ENCODE data around the gene PLD3.

Gene PLD3

DNA sequence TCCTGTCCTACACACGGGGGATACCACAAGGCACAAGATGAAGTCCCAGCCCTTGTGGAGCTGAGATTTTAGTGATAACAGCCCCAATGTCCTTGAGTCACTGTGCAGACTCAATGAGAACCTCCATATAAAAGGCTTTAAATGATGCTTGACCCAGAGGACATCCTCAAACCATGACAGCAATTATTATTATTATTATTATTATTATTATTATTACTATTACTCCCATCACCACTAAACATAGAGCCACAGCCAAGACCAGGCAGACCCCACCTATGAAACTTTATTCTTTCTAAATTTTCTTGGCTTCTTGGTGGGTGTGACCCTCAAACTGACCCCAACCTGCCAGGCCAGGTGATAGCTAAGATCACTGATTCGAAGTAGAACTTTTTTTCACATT lies 11.4 kb upstream of the PLD3 start:
- Histone ChIP-seq H3K4me3 (replicated peaks; ENCODE audit: insufficient read depth, low read length) (no peak overlapping the region), H3K27ac (replicated peaks) (no peak overlapping the region), H3K27me3 (ENCODE audit: insufficient read depth, poor library complexity, severe bottlenecking) (no peaks in the 10 kb centered on the region)
- no peak for TF ChIP-seq SPI1 (IDR thresholded peaks at IDR 0.05; ENCODE audit: borderline replicate concordance, low read depth)
- TF ChIP-seq, protein P1, sequence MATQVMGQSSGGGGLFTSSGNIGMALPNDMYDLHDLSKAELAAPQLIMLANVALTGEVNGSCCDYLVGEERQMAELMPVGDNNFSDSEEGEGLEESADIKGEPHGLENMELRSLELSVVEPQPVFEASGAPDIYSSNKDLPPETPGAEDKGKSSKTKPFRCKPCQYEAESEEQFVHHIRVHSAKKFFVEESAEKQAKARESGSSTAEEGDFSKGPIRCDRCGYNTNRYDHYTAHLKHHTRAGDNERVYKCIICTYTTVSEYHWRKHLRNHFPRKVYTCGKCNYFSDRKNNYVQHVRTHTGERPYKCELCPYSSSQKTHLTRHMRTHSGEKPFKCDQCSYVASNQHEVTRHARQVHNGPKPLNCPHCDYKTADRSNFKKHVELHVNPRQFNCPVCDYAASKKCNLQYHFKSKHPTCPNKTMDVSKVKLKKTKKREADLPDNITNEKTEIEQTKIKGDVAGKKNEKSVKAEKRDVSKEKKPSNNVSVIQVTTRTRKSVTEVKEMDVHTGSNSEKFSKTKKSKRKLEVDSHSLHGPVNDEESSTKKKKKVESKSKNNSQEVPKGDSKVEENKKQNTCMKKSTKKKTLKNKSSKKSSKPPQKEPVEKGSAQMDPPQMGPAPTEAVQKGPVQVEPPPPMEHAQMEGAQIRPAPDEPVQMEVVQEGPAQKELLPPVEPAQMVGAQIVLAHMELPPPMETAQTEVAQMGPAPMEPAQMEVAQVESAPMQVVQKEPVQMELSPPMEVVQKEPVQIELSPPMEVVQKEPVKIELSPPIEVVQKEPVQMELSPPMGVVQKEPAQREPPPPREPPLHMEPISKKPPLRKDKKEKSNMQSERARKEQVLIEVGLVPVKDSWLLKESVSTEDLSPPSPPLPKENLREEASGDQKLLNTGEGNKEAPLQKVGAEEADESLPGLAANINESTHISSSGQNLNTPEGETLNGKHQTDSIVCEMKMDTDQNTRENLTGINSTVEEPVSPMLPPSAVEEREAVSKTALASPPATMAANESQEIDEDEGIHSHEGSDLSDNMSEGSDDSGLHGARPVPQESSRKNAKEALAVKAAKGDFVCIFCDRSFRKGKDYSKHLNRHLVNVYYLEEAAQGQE (IDR thresholded peaks at IDR 0.05; ENCODE audit: insufficient replicate concordance, low read depth) = no peak
- no peak for TF ChIP-seq CTCF (IDR thresholded peaks at IDR 0.05; ENCODE audit: insufficient read depth, low read length)
- TF ChIP-seq POLR2AphosphoS5 (IDR thresholded peaks at IDR 0.05; ENCODE audit: low read depth) = no peak
- TF ChIP-seq GABPA (IDR thresholded peaks at IDR 0.05; ENCODE audit: low read depth) = no peak
- no peak for DNase-seq (ENCODE audit: low read depth in 1 of 2, low spot score in 1 of 2)

GRCh38 chr19:40337594-40337993 lies 10.9 kb upstream of the PLD3 start:
- H3K27ac ChIP-seq (replicated peaks) = no peak overlapping the region
- H3K27me3 ChIP-seq (ENCODE audit: insufficient read depth, poor library complexity, severe bottlenecking) = no peaks in the 10 kb centered on the region
- no peak for DNase-seq (ENCODE audit: low read depth in 1 of 2, low spot score in 1 of 2)
- TF ChIP-seq GABPA (IDR thresholded peaks at IDR 0.05; ENCODE audit: low read depth) = no peak
- no peak for TF ChIP-seq POLR2AphosphoS5 (IDR thresholded peaks at IDR 0.05; ENCODE audit: low read depth)
- no peak for TF ChIP-seq CTCF (IDR thresholded peaks at IDR 0.05; ENCODE audit: insufficient read depth, low read length)
- no peak for TF ChIP-seq SPI1 (IDR thresholded peaks at IDR 0.05; ENCODE audit: borderline replicate concordance, low read depth)
- TF ChIP-seq, protein P1 (IDR thresholded peaks at IDR 0.05; ENCODE audit: insufficient replicate concordance, low read depth) = no peak
- H3K4me3 ChIP-seq (replicated peaks; ENCODE audit: insufficient read depth, low read length) = no peak overlapping the region

DNA sequence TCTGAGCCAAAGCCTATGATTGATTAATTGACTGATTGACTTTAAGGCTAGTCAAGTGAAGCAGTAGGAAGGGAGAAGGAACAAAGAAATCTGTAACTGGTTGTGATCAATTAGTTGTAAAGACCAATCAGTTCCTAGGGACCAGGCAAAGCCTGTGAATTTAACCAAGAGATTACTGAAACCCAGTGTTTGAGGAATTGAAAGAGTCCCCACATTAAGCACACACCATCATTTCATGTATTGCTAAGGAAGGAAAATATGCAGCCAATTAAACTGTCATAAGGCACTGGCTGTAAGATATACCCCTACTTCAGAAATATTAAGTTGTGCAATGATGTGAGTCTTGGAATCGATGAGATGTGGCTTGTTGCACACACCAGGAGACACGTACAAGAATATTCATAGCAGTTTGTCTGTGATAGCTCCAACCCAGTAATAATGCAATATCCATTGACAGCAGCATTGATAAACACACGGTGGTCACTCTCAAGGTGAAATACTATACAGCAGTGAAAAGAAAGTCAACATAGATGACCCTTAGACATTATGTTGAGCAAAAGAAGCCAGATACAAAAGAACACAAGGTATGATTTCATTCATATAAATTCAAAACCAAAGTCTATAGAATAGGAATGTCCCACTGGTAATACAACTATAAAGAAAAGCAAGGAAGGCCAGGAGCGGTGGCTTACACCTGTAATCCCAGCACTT lies 9.3 kb upstream of the PLD3 start:
- Histone ChIP-seq H3K27ac (replicated peaks) (no peak overlapping the region), H3K4me3 (replicated peaks; ENCODE audit: insufficient read depth, low read length) (no peak overlapping the region), H3K27me3 (ENCODE audit: insufficient read depth, poor library complexity, severe bottlenecking) (no peaks in the 10 kb centered on the region)
- TF ChIP-seq GABPA (IDR thresholded peaks at IDR 0.05; ENCODE audit: low read depth) = no peak
- no peak for TF ChIP-seq CTCF (IDR thresholded peaks at IDR 0.05; ENCODE audit: insufficient read depth, low read length)
- no peak for TF ChIP-seq POLR2AphosphoS5 (IDR thresholded peaks at IDR 0.05; ENCODE audit: low read depth)
- no peak for TF ChIP-seq SPI1 (IDR thresholded peaks at IDR 0.05; ENCODE audit: borderline replicate concordance, low read depth)
- TF ChIP-seq, protein P1 (IDR thresholded peaks at IDR 0.05; ENCODE audit: insufficient replicate concordance, low read depth) = no peak
- DNase-seq (ENCODE audit: low read depth in 1 of 2, low spot score in 1 of 2) = no peak

All from HL-60 (cell line).